SJSA1 (cell line): ENCODE results near the gene OSBPL6. TPM values are rescaled to one million over a fixed set of nuclear protein-coding genes. Genes with fewer than 3 reads are reported as not detected.
"Not testable (repeated sequence)": the region's sequence is repeated elsewhere in the genome, so short reads cannot be mapped to it uniquely, and the experiment has no call there.

ENCODE experiments used
- DNase-seq, 2 experiments: peaks; one replicate each; pipeline ENCODE4 v3.0.0-alpha.2; 2015 to 2020; ENCODE audit warnings: low spot score in 2 of 2, low read depth in 1 of 2
- H3K27ac ChIP-seq: fragments of 250-450 bp; sonication (Bioruptor Pico); 2 replicates; pipeline ENCODE4 v1.5.1; 2020; ENCODE audit warnings: mild to moderate bottlenecking, moderate library complexity
- H3K27me3 ChIP-seq: fragments of 250-450 bp; sonication (Bioruptor Pico); replicated peaks from 2 replicates; pipeline ENCODE4 v1.5.1; 2020; ENCODE audit warnings: mild to moderate bottlenecking, moderate library complexity
- H3K36me3 ChIP-seq: fragments of 250-450 bp; sonication (Bioruptor Pico); 2 replicates; pipeline ENCODE4 v1.5.1; 2020; ENCODE audit warnings: mild to moderate bottlenecking
- H3K4me1 ChIP-seq: fragments of 250-450 bp; sonication (Bioruptor Pico); replicated peaks from 2 replicates; pipeline ENCODE4 v1.6.1; 2021; ENCODE audit warnings: mild to moderate bottlenecking
- H3K4me3 ChIP-seq: fragments of 250-450 bp; sonication (Bioruptor Pico); 2 replicates; pipeline ENCODE4 v1.5.1; 2020; ENCODE audit warnings: mild to moderate bottlenecking
- H3K9me3 ChIP-seq: fragments of 250-450 bp; sonication (Bioruptor Pico); replicated peaks from 2 replicates; pipeline ENCODE4 v1.5.1; 2020; ENCODE audit warnings: mild to moderate bottlenecking
- total RNA-seq: library from RNA; depleted of rRNA; stranded (reverse); fragments of >200 nt; shearing (Covaris generic); gene quantifications from 2 replicates; pipeline ENCODE4 v1.2.3, GENCODE V29; 2014

OSBPL6 gene
- total RNA-seq, 1 experiment from 2014 or later = 0.95 TPM

DNA sequence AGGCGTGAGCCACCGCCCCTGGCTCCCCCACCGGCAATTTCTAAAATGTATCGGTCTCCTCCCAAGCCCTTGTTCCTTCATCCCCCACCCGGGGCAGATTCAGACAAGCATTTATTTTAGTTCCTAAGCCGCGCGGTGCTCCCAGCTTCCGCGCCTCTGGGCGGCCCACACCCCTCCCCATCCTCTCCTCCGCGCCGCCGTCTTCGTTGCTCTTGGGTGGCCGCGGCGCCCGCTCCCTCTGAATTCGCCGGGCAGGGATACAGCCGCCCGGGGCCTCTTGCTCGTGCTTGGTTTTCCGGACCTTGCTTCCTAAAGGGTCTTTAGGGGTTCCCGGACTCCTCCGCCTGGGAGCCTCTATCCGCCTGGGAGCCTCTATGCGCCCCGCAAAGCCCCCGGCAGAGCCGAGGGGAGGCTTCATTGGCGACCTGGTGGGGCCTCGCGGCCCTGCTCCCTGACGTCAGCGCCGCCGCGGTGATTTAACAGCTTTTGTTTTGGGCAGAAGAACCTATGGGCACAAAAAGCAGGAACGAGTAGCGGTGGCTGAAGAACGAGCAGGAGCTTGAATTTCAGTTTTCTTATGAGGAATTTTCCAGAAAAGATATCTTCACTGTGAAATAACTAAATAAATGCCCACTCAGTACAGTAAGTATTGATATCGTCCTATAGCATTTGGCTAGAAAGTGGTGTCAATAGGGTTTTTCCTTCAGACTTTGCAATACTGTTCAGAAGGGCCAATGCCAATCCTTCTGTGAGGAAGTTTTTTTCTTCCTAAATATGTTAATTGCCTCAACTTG lies 219.4 kb downstream of the OSBPL6 start:
- peak overlapping the region; percentile 99 for H3K27ac ChIP-seq
- peak; percentile 83 to 95 for DNase-seq
- H3K36me3 ChIP-seq = no peaks in the 10 kb centered on the region
- no peaks in the 10 kb centered on the region for H3K27me3 ChIP-seq
- peaks cover 14% of the 10 kb centered on the region for H3K4me1 ChIP-seq
- peak overlapping the region; percentile 64 for H3K4me3 ChIP-seq
- no peaks in the 10 kb centered on the region for H3K9me3 ChIP-seq

DNA sequence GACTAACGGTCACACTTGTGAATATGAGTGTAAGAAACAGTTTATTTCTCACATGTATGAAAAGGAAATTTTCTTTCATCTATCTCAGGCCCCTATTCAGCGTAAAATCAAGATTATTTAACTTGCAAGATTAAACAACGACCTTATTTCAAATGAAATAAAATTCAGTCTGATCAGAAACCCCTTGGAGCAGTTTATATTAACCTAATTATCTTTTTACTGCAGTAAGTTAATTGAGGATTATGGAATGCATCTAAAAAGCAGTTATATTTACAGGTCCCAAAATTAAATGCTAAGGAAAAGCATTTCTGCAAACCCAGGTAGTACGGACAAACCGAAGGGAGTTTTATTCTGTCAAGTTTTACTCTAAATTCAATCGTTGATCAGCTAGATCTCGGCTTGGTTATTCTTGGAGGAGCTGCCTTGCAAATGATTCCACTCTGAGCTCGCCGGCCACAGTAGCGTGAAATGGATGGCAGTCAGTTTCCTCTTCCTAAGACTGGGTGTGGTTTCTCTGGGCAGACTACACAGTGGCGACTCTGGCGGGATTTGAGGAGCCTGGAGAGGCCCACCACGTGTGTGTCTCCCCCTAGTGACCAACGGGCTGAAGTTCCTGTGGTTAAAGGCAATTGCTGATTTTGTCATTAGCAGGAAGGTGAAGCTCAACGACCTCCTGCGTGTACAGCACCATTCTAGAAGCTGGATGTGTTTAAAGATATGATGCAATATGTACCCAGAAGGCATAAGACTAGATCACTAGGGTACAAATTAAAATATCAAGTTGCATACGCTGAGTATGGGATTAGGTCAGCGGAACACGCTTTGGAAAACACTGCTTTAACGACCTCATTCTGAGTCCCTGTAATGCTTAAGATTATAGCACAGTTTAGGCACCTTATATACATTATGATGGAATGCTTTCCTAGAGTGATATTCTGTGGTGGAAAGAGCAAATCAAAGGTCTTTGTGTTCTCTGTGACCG lies 220.2 kb downstream of the OSBPL6 start:
- Histone ChIP-seq H3K27ac (peak overlapping the region; percentile 99), H3K4me3 (peak overlapping the region; percentile 64), H3K4me1 (peaks cover 18% of the 10 kb centered on the region), H3K9me3 (no peaks in the 10 kb centered on the region), H3K36me3 (no peaks in the 10 kb centered on the region), H3K27me3 (no peaks in the 10 kb centered on the region)
- DNase-seq = peak; percentile 86 to 93

DNA sequence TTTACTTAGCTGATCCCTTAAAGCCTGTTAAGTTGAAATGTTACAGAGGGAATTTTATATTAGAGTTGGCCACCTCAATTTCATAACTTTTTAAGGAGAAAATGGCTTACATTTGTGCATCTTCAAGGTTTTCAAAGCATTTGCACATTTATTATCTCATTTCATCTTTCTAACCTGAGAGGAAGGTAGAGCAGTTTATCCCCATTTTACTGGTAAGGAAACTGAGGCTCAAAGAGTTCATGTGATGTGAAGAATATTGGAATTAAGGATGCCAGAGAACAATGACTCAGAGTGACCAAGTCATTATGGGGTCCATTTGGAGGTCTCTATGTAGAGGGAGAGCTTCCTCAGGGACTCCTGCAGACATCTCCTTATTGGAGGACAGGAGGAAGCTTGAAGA lies 221.7 kb downstream of the OSBPL6 start:
- H3K4me1 ChIP-seq = peaks cover 18% of the 10 kb centered on the region
- H3K27me3 ChIP-seq = no peaks in the 10 kb centered on the region
- no peaks in the 10 kb centered on the region for H3K36me3 ChIP-seq
- H3K27ac ChIP-seq = no peak overlapping the region
- no peak for DNase-seq
- no peaks in the 10 kb centered on the region for H3K9me3 ChIP-seq
- H3K4me3 ChIP-seq = no peak overlapping the region

DNA sequence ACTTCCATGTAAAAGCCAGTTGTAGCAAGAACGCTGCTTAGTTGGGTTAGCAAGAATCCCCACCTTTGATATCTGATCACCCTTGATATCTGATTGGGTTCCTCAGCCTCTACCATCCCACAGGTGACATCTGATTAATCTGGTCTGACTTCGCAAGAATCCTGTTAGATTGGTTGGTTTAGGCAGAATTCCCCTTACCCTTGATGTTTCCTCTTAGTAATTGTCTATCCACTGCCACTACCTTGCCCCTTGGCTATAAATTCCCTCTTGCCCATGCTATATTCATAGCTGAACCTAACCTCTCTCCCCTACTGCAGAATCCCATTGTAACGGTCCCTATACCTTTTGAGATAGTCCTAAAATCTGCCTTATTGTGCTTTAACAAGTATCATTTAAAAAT lies 223.6 kb downstream of the OSBPL6 start:
- H3K36me3 ChIP-seq = peaks cover 7% of the 10 kb centered on the region; the same call in 1 of the 2 replicates
- peaks cover 16% of the 10 kb centered on the region for H3K4me1 ChIP-seq
- no peak for DNase-seq
- H3K27ac ChIP-seq = no peak overlapping the region
- H3K4me3 ChIP-seq = no peak overlapping the region
- H3K27me3 ChIP-seq = no peaks in the 10 kb centered on the region
- no peaks in the 10 kb centered on the region for H3K9me3 ChIP-seq

DNA sequence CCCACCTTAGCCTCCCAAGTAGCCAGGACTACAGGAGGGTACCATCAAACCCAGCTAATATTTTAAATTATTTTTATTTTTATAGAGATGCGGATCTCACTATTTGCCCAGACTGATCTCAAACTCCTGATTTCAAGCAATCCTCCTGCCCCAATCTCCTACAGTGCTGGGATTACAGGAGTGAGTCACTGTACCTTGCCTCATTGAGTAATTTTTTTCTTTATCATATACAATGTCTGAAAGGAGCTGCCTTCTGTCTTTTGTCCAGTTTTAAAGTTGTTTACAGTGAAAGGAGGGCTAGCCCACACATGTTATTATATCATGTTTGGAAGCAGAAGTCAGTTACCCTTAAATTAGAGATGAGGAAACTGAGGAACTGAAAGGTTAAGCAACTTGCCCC lies 224.1 kb downstream of the OSBPL6 start:
- no peak overlapping the region for H3K4me3 ChIP-seq

DNA sequence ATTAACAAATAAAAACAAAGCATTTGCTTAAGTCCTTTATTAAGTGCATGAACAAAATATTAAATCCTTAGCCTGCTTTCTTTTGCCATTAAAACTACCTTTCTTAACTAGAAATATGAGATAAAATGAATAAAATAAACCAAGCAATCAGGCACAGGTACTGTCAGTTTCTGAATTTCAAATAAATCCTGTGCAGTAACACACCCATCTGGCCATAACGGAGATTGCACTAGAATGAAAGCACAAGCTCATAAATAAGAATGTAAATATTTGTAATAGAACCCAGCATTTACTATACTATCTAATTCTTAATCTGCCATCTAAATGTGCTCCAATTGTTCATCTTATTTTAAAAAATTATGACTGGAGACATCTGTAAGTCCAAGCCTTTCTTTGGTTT lies 224.8 kb downstream of the OSBPL6 start:
- Histone ChIP-seq H3K4me3 (no peak overlapping the region), H3K36me3 (peaks cover 9% of the 10 kb centered on the region; the same call in 1 of the 2 replicates), H3K27ac (0 out of 2 replicates have a peak overlapping the region, but pooled peaks have one; percentile 10), H3K9me3 (no peaks in the 10 kb centered on the region), H3K4me1 (peaks cover 13% of the 10 kb centered on the region), H3K27me3 (no peaks in the 10 kb centered on the region)
- no peak for DNase-seq

More for the DNA sequence above, 224.1 kb downstream of the OSBPL6 start:
- DNase-seq = peak in 1 of 2 experiments; percentile 28
- no peaks in the 10 kb centered on the region for H3K27me3 ChIP-seq
- H3K4me1 ChIP-seq = peaks cover 13% of the 10 kb centered on the region
- H3K27ac ChIP-seq = 0 out of 2 replicates have a peak overlapping the region, but pooled peaks have one; percentile 10
- H3K36me3 ChIP-seq = peaks cover 9% of the 10 kb centered on the region; the same call in 1 of the 2 replicates
- no peaks in the 10 kb centered on the region for H3K9me3 ChIP-seq

DNA sequence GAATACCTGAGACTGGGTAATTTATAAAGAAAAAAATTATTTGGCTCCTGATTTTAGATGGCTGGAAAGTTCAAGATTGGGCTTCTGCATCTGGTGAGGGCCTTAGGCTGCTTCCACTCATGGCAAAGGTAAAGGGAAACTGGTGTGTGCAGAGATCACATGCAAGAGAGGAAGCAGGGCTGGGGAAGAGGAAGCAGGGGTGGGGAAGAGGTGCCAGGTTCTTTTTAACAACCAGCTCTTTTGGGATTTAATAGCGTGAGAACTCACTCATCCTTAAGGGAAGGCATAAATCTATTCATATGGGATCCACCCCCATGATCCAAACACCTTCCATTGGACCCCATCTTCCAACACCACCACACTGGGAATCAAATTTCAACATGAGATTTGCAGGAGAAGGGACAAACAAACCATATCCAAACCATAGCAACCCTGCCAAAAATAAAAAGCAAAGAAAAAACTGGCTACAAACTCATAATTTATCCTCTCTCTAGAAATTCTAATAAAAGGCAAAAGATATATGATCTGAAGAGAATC lies 226.2 kb downstream of the OSBPL6 start:
- Histone ChIP-seq H3K36me3 (peaks cover 9% of the 10 kb centered on the region; the same call in 1 of the 2 replicates), H3K27me3 (no peaks in the 10 kb centered on the region), H3K4me1 (peaks cover 7% of the 10 kb centered on the region), H3K9me3 (no peaks in the 10 kb centered on the region), H3K4me3 (no peak overlapping the region), H3K27ac (no peak overlapping the region)
- no peak for DNase-seq

DNA sequence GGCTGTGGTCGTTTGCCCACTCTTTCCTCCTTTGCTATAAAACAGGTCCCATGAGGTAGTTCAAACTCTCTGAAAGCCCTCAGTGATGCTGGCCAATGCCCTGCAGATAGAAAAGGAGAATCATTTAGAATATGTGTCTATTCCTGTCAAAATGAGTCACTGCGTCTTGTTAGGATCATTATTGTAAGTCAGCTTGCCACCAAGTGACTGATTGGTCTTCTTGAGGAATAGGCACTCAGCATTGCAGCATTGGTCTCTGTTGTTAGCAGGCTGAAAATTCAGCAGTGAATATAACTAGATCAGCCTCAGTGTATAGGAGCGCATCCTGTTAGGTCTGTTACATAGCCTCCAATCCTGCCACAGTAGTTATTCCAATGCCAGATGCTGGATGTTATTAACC lies 227.8 kb downstream of the OSBPL6 start:
- Histone ChIP-seq H3K27me3 (no peaks in the 10 kb centered on the region), H3K9me3 (no peaks in the 10 kb centered on the region), H3K4me3 (no peak overlapping the region), H3K4me1 (peaks cover 7% of the 10 kb centered on the region), H3K36me3 (peaks cover 18% of the 10 kb centered on the region), H3K27ac (no peak overlapping the region)
- no peak for DNase-seq

DNA sequence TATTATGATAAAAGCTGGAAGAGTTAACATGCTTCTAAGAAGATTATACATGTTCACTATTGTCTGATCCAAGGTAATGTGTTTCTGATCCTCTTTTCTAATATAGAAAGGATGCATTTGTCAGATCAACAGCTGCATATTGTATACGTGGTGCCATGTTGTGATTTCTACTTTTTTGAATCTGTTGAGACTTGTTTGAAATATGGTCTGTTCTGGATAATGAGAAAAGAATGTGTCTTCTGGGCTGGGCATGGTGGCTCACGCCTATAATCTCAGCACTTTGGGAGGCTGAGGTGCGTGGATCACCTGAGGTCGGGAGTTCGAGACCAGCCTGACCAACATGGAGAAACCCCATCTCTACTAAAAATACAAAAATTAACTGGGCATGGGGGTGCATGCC lies 229.4 kb downstream of the OSBPL6 start:
- H3K4me3 ChIP-seq, H3K4me1 ChIP-seq, DNase-seq: not testable (repeated sequence)

DNA sequence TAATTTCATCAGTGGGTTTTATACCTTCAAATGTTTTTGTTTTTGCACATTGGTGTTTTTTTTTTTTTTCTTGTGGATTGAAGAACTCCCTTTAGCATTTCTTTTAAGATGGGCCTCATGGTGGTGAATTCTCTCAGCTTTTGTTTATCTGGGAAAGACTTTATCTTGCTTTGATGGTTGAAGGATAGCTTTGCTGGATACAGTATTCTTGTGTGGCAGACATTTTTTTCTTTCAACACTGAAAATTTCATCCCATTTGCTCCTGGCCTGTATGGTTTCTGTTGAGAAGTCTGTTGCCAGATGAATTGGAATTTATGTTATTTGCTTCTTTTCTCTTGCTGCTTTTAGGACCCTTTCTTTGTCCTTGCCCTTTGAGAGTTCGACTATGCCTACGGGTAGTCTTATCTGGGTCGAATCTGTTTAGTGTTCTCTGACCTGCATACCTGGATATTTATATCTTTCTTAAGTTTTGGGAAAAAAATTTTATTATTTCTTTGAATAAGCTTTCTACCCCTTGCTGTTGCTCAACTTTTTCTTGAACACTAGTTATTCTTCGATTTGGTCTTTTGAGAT lies 231.0 kb downstream of the OSBPL6 start:
- Histone ChIP-seq H3K27ac (no peak overlapping the region), H3K9me3 (no peaks in the 10 kb centered on the region), H3K4me3 (no peak overlapping the region), H3K36me3 (peaks cover 44% of the 10 kb centered on the region), H3K4me1 (no peaks in the 10 kb centered on the region), H3K27me3 (no peaks in the 10 kb centered on the region)
- no peak for DNase-seq

More for the DNA sequence above, 229.4 kb downstream of the OSBPL6 start:
- H3K27ac ChIP-seq, H3K9me3 ChIP-seq, H3K27me3 ChIP-seq: not testable (repeated sequence)
- H3K36me3 ChIP-seq = peaks cover 30% of the 10 kb centered on the region

DNA sequence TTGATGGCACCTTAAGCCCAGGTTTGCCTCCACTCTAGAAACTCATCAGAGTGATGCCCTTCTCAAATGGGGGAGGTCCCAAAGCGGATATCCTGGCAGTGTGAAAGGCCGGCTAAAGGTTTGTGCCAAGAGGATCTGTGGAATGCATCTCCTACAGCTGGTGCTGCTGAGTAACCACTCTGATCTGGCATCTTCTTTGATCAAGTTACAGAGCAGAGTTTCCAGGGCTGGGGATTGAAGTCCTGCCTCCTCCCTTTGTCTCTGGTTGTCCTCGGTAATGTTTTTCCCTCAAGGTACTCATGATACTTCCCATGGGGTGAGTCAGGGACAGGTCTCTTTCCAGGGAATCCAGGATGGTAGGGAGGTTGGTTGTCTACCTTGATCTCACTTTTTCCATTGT lies 232.1 kb downstream of the OSBPL6 start:
- no peak overlapping the region for H3K27ac ChIP-seq
- no peaks in the 10 kb centered on the region for H3K4me1 ChIP-seq
- DNase-seq = no peak
- H3K9me3 ChIP-seq = no peaks in the 10 kb centered on the region
- H3K4me3 ChIP-seq = no peak overlapping the region
- peaks cover 52% of the 10 kb centered on the region for H3K36me3 ChIP-seq
- H3K27me3 ChIP-seq = no peaks in the 10 kb centered on the region

DNA sequence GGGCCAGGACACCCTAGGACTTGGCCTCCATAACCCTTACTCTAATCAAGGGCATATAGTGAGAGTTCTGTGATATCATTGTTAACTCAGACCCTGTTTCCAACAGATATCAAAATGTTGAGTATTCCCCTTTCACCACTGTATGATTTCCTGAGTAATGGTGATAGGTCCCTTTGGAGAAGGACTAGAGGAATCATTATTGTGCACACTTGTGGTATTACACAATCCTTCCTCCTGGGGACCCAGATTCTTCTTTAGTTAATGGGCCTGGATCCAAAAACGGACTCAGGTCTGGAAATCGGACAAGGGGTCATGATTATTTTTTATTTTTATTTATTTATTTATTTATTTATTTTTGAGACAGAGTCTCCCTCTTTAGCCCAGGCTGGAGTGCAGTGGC lies 233.1 kb downstream of the OSBPL6 start:
- no peak overlapping the region for H3K27ac ChIP-seq
- H3K4me3 ChIP-seq = no peak overlapping the region
- H3K9me3 ChIP-seq = no peaks in the 10 kb centered on the region
- no peaks in the 10 kb centered on the region for H3K27me3 ChIP-seq
- no peaks in the 10 kb centered on the region for H3K4me1 ChIP-seq
- DNase-seq = no peak
- peaks cover 61% of the 10 kb centered on the region for H3K36me3 ChIP-seq

DNA sequence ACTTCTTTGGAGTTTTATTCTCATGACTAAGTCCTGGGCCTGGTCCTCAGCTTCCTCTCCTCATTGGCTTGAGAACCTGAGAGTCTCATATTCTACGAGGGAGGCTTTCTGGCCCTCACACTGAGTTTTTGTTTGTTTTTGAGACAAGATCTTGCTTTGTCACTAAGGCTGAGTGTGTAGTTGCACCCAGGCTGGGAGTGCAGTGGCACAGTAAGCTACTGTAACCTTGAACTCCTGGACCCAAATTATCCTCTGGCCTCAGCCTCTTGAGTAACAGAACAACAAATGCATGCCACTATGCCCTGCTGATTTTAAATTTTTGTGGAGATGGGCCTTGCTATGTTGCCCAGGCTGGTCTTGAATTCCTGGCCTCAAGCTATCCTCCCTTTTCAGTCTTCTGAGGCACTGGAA lies 234.1 kb downstream of the OSBPL6 start:
- Histone ChIP-seq H3K4me3 (no peak overlapping the region), H3K4me1 (no peaks in the 10 kb centered on the region)
- no peak for DNase-seq

More for the DNA sequence above, 234.1 kb downstream of the OSBPL6 start:
- H3K27me3 ChIP-seq = no peaks in the 10 kb centered on the region
- H3K9me3 ChIP-seq = no peaks in the 10 kb centered on the region
- no peak overlapping the region for H3K27ac ChIP-seq
- H3K36me3 ChIP-seq = peaks cover 63% of the 10 kb centered on the region
